ENCODE measurements around the gene FIZ1.

DNA sequence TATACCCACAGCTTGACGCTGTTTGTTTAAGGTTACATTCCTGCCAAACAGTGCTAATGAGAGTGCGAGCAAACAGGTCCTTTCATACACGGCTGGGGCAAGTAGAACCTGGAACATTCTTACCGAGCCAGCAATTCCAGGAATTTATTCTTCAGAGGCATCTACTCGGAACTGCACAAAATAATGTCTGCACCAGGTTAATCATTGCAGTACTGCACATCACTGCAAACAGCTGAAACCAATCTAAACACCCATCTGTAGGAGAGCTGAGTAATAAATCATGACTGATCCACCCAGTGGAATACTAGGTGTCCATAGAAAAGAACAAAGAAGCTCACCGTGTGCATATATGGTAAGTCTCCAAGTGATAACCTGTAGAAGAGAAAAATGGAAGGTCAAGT, 17.5 kb downstream of the FIZ1 start:
- TF ChIP-seq, protein P1, sequence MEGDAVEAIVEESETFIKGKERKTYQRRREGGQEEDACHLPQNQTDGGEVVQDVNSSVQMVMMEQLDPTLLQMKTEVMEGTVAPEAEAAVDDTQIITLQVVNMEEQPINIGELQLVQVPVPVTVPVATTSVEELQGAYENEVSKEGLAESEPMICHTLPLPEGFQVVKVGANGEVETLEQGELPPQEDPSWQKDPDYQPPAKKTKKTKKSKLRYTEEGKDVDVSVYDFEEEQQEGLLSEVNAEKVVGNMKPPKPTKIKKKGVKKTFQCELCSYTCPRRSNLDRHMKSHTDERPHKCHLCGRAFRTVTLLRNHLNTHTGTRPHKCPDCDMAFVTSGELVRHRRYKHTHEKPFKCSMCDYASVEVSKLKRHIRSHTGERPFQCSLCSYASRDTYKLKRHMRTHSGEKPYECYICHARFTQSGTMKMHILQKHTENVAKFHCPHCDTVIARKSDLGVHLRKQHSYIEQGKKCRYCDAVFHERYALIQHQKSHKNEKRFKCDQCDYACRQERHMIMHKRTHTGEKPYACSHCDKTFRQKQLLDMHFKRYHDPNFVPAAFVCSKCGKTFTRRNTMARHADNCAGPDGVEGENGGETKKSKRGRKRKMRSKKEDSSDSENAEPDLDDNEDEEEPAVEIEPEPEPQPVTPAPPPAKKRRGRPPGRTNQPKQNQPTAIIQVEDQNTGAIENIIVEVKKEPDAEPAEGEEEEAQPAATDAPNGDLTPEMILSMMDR (IDR thresholded peaks at IDR 0.05; ENCODE audit: low read length): no peak
- TF ChIP-seq EZH2phosphoT487 (IDR thresholded peaks at IDR 0.05; ENCODE audit: low read length): no peak
- TF ChIP-seq EZH2 (optimal IDR thresholded peaks at IDR 0.05; ENCODE audit: low read depth, low read length): no peak
